ENCODE measurements around the gene TTLL10. TPM values are rescaled to one million over a fixed set of nuclear protein-coding genes. Genes with fewer than 3 reads are reported as not detected.
A peak's percentile ranks its signal among the peaks of the same experiment; 100 is the strongest.

Gene TTLL10
- total and polyA plus RNA-seq, 8 donors = 0.13 to 6.4 (median 0.46) TPM; not detected in 5

- Histone ChIP-seq H3K27me3 (peaks cover 7 to 79% (median 53%) of the 10 kb centered on the region in 3 donors), H3K27ac (no peak overlapping the region), H3K9me3 (no peaks in the 10 kb centered on the region), H3K4me1 (peaks cover 10 to 37% (median 27%) of the 10 kb centered on the region in 4 donors), H3K4me3 (no peak overlapping the region), H3K36me3 (peaks cover 0 to 3% (median 0%) of the 10 kb centered on the region in 4 donors)
- TF ChIP-seq EP300 (IDR thresholded peaks at IDR 0.05) = no peak
- TF ChIP-seq CTCF (IDR thresholded peaks at IDR 0.05) = no peak
- no peak for TF ChIP-seq POLR2A (IDR thresholded peaks at IDR 0.05)
- no peak for TF ChIP-seq POLR2AphosphoS5 (IDR thresholded peaks at IDR 0.05)
- no peak for DNase-seq
- WGBS, 5 donors = 79 to 95% (median 93%) methylated on average over 4 to 23 of the region's 23 CpGs
- intact Hi-C loops (cut with DNase I; ENCODE audit: low total_unique reads) = no loop called here
These were observed 69.6 kb downstream of the TTLL10 start for GRCh38 chr1:1243266-1243660.

- peaks cover 10 to 31% (median 23%) of the 10 kb centered on the region in 4 donors for H3K4me1 ChIP-seq
- H3K4me3 ChIP-seq = peak overlapping the region in 1 of 4 donors; percentile 28
- 19 to 49% (median 43%) methylated on average over 6 to 23 of the region's 23 CpGs for WGBS, 5 donors
- DNase-seq = no peak
- H3K36me3 ChIP-seq = peaks cover 0 to 3% (median 0%) of the 10 kb centered on the region in 4 donors
- TF ChIP-seq POLR2AphosphoS5 (IDR thresholded peaks at IDR 0.05) (no peak), POLR2A (IDR thresholded peaks at IDR 0.05) (no peak), CTCF (IDR thresholded peaks at IDR 0.05) (no peak), EP300 (IDR thresholded peaks at IDR 0.05) (no peak)
- no peaks in the 10 kb centered on the region for H3K9me3 ChIP-seq
- peaks cover 7 to 78% (median 48%) of the 10 kb centered on the region in 3 donors for H3K27me3 ChIP-seq
- H3K27ac ChIP-seq = peak overlapping the region in 1 of 5 donors; percentile 2
- intact Hi-C loops (cut with DNase I; ENCODE audit: low total_unique reads) = no loop called here
These were observed 70.1 kb downstream of the TTLL10 start for GRCh38 chr1:1243807-1244191.

- peaks cover 10 to 31% (median 23%) of the 10 kb centered on the region in 4 donors for H3K4me1 ChIP-seq
- peaks cover 7 to 73% (median 43%) of the 10 kb centered on the region in 3 donors for H3K27me3 ChIP-seq
- WGBS, 5 donors = 24 to 60% (median 37%) methylated on average over 22 to 30 of the region's 30 CpGs
- no peak overlapping the region for H3K27ac ChIP-seq
- peak overlapping the region in 1 of 4 donors; percentile 28 for H3K4me3 ChIP-seq
- intact Hi-C loops (cut with DNase I; ENCODE audit: low total_unique reads) = no loop called here
- peaks cover 0 to 3% (median 0%) of the 10 kb centered on the region in 4 donors for H3K36me3 ChIP-seq
- no peaks in the 10 kb centered on the region for H3K9me3 ChIP-seq
- TF ChIP-seq POLR2AphosphoS5 (IDR thresholded peaks at IDR 0.05) (no peak), POLR2A (IDR thresholded peaks at IDR 0.05) (no peak), CTCF (IDR thresholded peaks at IDR 0.05) (no peak), EP300 (IDR thresholded peaks at IDR 0.05) (no peak)
- DNase-seq = peak; percentile 64 to 73
These were observed 70.6 kb downstream of the TTLL10 start for GRCh38 chr1:1244192-1244811.

GRCh38 chr1:1245178-1245816 is 71.6 kb downstream of the TTLL10 start:
- peaks cover 10 to 26% (median 22%) of the 10 kb centered on the region in 4 donors for H3K4me1 ChIP-seq
- intact Hi-C loops (cut with DNase I; ENCODE audit: low total_unique reads) = no loop called here
- H3K36me3 ChIP-seq = peaks cover 0 to 3% (median 0%) of the 10 kb centered on the region in 4 donors
- no peak for DNase-seq
- no peak overlapping the region for H3K4me3 ChIP-seq
- no peak overlapping the region for H3K27ac ChIP-seq
- TF ChIP-seq EP300 (IDR thresholded peaks at IDR 0.05) (no peak), POLR2AphosphoS5 (IDR thresholded peaks at IDR 0.05) (no peak), POLR2A (IDR thresholded peaks at IDR 0.05) (no peak), CTCF (IDR thresholded peaks at IDR 0.05) (no peak)
- peaks cover 7 to 63% (median 33%) of the 10 kb centered on the region in 3 donors for H3K27me3 ChIP-seq
- WGBS, 5 donors = 67 to 76% (median 73%) methylated on average over 14 to 22 of the region's 23 CpGs
- no peaks in the 10 kb centered on the region for H3K9me3 ChIP-seq

All from stomach (tissue), 9 donors.